IMR-90 (cell line): ENCODE data around the gene S1PR3. TPM values are rescaled to one million over a fixed set of nuclear protein-coding genes. Genes with fewer than 3 reads are reported as not detected.

Experiments
- ATAC-seq: fragments of 200-7000 bp; cut with Tn5 transposase; 2 replicates; pipeline ENCODE4 v1.9.1; 2020; ENCODE audit warnings: low read depth, mild to moderate bottlenecking, moderate library complexity
- BruUV-seq: library from RNA; stranded (reverse); fragments of 400-500 nt; replicated peaks from 2 replicates; lab custom pipeline; 2021; lab: Mats Ljungman, UMichigan
- CTCF ChIA-PET: fragments of 300-600 bp; formaldehyde crosslinking; extraction: SDS; loops from one replicate; lab custom pipeline; 2021; ENCODE audit warnings: antibody characterized with exemption; lab: Yijun Ruan, JAX
- POLR2A ChIA-PET: fragments of 300-600 bp; sonication (Branson Sonifier 250); formaldehyde crosslinking; loops from one replicate; lab custom pipeline; 2022; ENCODE audit warnings: antibody characterized with exemption; ENCODE audit not compliant: unreplicated experiment; lab: Charles Lee
- DNase-seq: peaks from one replicate; pipeline ENCODE4 v3.0.0; 2013
- H2AFZ ChIP-seq: replicated peaks from 2 replicates; pipeline ENCODE3; 2013; ENCODE audit warnings: low read length, mild to moderate bottlenecking; ENCODE audit not compliant: poor library complexity
- H2AK5ac ChIP-seq: 2 replicates; pipeline ENCODE4 v1.6.1; 2013; ENCODE audit warnings: low read depth, low read length, inconsistent platforms
- H2AK9ac ChIP-seq: replicated peaks from 2 replicates; pipeline ENCODE3; 2013; ENCODE audit warnings: mild to moderate bottlenecking, low read depth, low read length, moderate library complexity; ENCODE audit not compliant: poor library complexity
- H2BK120ac ChIP-seq: 2 replicates; pipeline ENCODE4 v1.6.1; 2013; ENCODE audit warnings: low read depth, low read length, inconsistent platforms
- H2BK15ac ChIP-seq: 3 replicates; pipeline ENCODE4 v1.6.1; 2013; ENCODE audit warnings: low read depth, low read length, inconsistent platforms
- H2BK20ac ChIP-seq: 2 replicates; pipeline ENCODE4 v1.6.1; 2013; ENCODE audit warnings: low read depth, mild to moderate bottlenecking, inconsistent platforms, low read length, moderate library complexity
- H2BK5ac ChIP-seq: 2 replicates; pipeline ENCODE4 v1.6.1; 2013; ENCODE audit warnings: mild to moderate bottlenecking, low read depth, low read length, inconsistent platforms; ENCODE audit not compliant: poor library complexity, severe bottlenecking
- H3K14ac ChIP-seq: replicated peaks from 2 replicates; pipeline ENCODE4 v1.6.1; 2013; ENCODE audit warnings: low read depth, low read length, inconsistent platforms
- H3K18ac ChIP-seq: 2 replicates; pipeline ENCODE4 v1.6.1; 2013; ENCODE audit warnings: low read depth, low read length, control low read depth
- H3K23ac ChIP-seq: 2 replicates; pipeline ENCODE4 v1.6.1; 2013; ENCODE audit warnings: low read depth, low read length, inconsistent platforms
- H3K27ac ChIP-seq: 2 replicates; pipeline ENCODE4 v1.5.1; 2013; ENCODE audit warnings: mild to moderate bottlenecking, control low read depth, low read length; ENCODE audit not compliant: insufficient read depth
- H3K27me3 ChIP-seq: 2 replicates; pipeline ENCODE4 v1.6.1; 2013; ENCODE audit warnings: low read length; ENCODE audit not compliant: control insufficient read depth, insufficient read depth
- H3K36me3 ChIP-seq: 2 replicates; pipeline ENCODE4 v1.6.1; 2013; ENCODE audit warnings: low read length, mixed read lengths; ENCODE audit not compliant: control insufficient read depth, insufficient read depth
- H3K4ac ChIP-seq: 2 replicates; pipeline ENCODE4 v1.6.1; 2013; ENCODE audit warnings: low read depth, low read length, inconsistent platforms
- H3K4me1 ChIP-seq: 2 replicates; pipeline ENCODE4 v1.6.1; 2013; ENCODE audit warnings: low read length, mixed read lengths; ENCODE audit not compliant: control insufficient read depth, insufficient read depth
- H3K4me2 ChIP-seq: 2 replicates; pipeline ENCODE4 v1.6.1; 2013; ENCODE audit warnings: low read depth, mild to moderate bottlenecking, control low read depth, low read length, moderate library complexity
- H3K4me3 ChIP-seq: 2 replicates; pipeline ENCODE4 v1.5.1; 2013; ENCODE audit warnings: low read depth, mild to moderate bottlenecking, control low read depth, low read length, moderate library complexity; ENCODE audit not compliant: insufficient read depth
- H3K56ac ChIP-seq: 2 replicates; pipeline ENCODE4 v1.6.1; 2013; ENCODE audit warnings: low read length, inconsistent platforms; ENCODE audit not compliant: insufficient read depth; ENCODE audit errors: extremely low read depth
- H3K79me1 ChIP-seq, 2 experiments: 2 replicates each; pipeline ENCODE4 v1.6.1; 2013; ENCODE audit warnings: low read length in 2 of 2, inconsistent platforms in 1 of 2, low read depth in 1 of 2
- H3K9ac ChIP-seq: 2 replicates; pipeline ENCODE4 v1.6.1; 2013; ENCODE audit warnings: low read depth, low read length, control low read depth
- H3K9me1 ChIP-seq: 2 replicates; pipeline ENCODE4 v1.6.1; 2013; ENCODE audit warnings: low read length, inconsistent platforms; ENCODE audit not compliant: insufficient read depth
- H3K9me3 ChIP-seq: 2 replicates; pipeline ENCODE4 v1.6.1; 2013; ENCODE audit warnings: low read length; ENCODE audit not compliant: control insufficient read depth, insufficient read depth
- H4K20me1 ChIP-seq: 2 replicates; pipeline ENCODE4 v1.6.1; 2013; ENCODE audit warnings: low read length, inconsistent platforms; ENCODE audit not compliant: insufficient read depth
- H4K5ac ChIP-seq: 2 replicates; pipeline ENCODE4 v1.6.1; 2013; ENCODE audit warnings: mild to moderate bottlenecking, low read depth, low read length, control low read depth
- H4K8ac ChIP-seq, 2 experiments: 2 replicates each; pipeline ENCODE4 v1.6.1; 2013; ENCODE audit warnings: low read depth in 2 of 2, low read length in 2 of 2, control low read depth in 1 of 2, inconsistent platforms in 1 of 2
- H4K91ac ChIP-seq: 2 replicates; pipeline ENCODE4 v1.6.1; 2013; ENCODE audit warnings: low read depth, low read length, inconsistent platforms; ENCODE audit not compliant: insufficient read depth
- MAZ ChIP-seq: IDR thresholded peaks from 2 replicates; pipeline ENCODE4 v1.6.1; 2012; ENCODE audit warnings: low read depth, mild to moderate bottlenecking, low read length, improper control_type of control experiment, moderate library complexity, borderline replicate concordance
- RAD21 ChIP-seq: IDR thresholded peaks from 2 replicates; pipeline ENCODE4 v1.6.1; 2012; ENCODE audit warnings: low read length, improper control_type of control experiment
- WGBS, 2 experiments: methylation state at CpG; one replicate each; pipeline versions ENCODE4 v1.1.5 to v1.1.7; 2013; ENCODE audit warnings: missing lambda C conversion rate in 2 of 2; ENCODE audit not compliant: insufficient read length in 1 of 2; ENCODE audit errors: extremely low coverage in 2 of 2; 5-methylcytosine and 5-hydroxymethylcytosine counted together
- dilution Hi-C: fragments of 300-500 bp; cut with HindIII; formaldehyde crosslinking; loops from one replicate; pipeline ENCODE4 v1.14.3; 2018; ENCODE audit warnings: low sequenced_read_pairs; ENCODE audit not compliant: unreplicated experiment
- in situ Hi-C: fragments of 300-500 bp; cut with MboI; formaldehyde crosslinking; loops from 3 replicates; pipeline ENCODE4 v1.14.3; 2019; ENCODE audit warnings: low sequenced_read_pairs, inconsistent platforms, mixed read lengths
- intact Hi-C: fragments of 100-400 bp; cut with micrococcal nuclease; formaldehyde crosslinking; loops from 2 replicates; pipeline ENCODE4 v1.10.0; 2022
- polyA plus RNA-seq, 3 experiments: library from polyadenylated mRNA; depleted of rRNA; stranded (reverse); fragments of >200 nt; gene quantifications; 2 replicates each; pipeline ENCODE4 v1.2.3, GENCODE V29; 2012; ENCODE audit warnings: low replicate concordance in 1 of 3
- total RNA-seq: library from RNA; depleted of rRNA; stranded (reverse); fragments of >200 nt; gene quantifications from 2 replicates; pipeline ENCODE4 v1.2.3, GENCODE V29; 2012

Gene S1PR3
- total and polyA plus RNA-seq, 2 of the 4 experiments (the other 2 are of a cell fraction) = 28.4 to 28.7 TPM

DNA sequence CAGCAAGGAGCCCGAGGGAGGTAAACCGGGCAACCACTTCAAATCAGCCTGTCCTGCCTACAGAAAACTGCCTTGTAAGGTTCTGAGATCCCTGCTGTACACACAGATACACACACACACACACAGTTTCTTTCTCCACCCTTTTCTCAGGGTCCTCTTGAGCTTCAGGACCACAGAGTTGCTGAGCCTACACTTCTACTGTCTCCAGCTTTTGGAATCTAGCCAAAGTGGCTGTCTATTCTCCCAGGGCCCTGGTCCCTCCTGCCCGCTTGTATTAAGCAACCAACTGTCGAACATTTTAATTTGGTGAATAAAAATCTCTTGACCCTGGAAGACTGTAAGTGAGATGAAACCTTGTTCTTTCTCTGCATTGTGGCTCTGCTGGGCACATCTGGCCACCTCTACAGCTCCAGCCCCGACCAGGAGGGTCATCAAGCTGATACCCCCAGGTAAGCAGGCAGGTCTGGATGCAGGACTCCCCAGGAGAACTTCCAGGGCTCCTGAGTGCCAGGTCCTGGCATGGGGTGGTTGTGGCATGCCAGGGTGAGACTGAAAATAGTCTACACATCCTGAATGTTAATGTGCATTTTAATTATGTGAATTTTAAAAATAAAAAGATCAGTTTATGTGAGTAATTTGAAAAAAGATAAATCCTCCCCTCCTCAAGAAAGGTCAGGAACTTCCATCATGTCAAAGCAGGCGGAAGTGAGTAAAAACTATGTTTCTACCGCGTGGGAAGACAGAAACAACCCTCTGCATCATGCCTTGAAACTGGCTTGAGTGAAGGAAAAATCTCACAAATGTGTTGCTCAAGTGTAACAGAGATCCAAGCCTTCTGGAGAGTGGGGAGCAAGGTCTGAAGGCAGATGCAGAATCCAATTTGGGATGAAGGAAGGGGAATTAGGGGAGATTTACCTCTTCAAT is 15.0 kb upstream of the S1PR3 start (continued):
- no peak for TF ChIP-seq MAZ

- Histone ChIP-seq H3K4me1 (no peaks in the 10 kb centered on the region), H3K14ac (no peak overlapping the region), H3K4ac (no peak overlapping the region), H2AFZ (no peak overlapping the region), H3K9me3 (peaks cover 5% of the 10 kb centered on the region; the same call in 1 of the 2 replicates), H2BK120ac (no peak overlapping the region), H3K27ac (no peak overlapping the region), H2BK15ac (no peak overlapping the region), H3K9me1 (peaks cover 11% of the 10 kb centered on the region; the same call in 1 of the 2 replicates), H2BK5ac (no peak overlapping the region), H2BK20ac (no peak overlapping the region), H4K5ac (no peak overlapping the region), H3K4me2 (no peak overlapping the region), H3K79me1 (no peaks in the 10 kb centered on the region), H3K23ac (no peak overlapping the region), H3K9ac (no peak overlapping the region), H3K56ac (no peak overlapping the region), H3K27me3 (peaks cover 10% of the 10 kb centered on the region), H3K4me3 (no peak overlapping the region), H2AK5ac (no peak overlapping the region), H3K36me3 (no peaks in the 10 kb centered on the region), H4K91ac (no peak overlapping the region), H4K20me1 (no peaks in the 10 kb centered on the region; the same call in 1 of the 2 replicates), H2AK9ac (no peak overlapping the region), H4K8ac (no peak overlapping the region), H3K18ac (no peak overlapping the region)
- intact Hi-C loops (no loop called here), dilution Hi-C loops (loop anchor here (25.0 kb wide), 1 partner anchor 340 kb away; no protein-coding TSS in a partner anchor), in situ Hi-C loops (no loop called here)
- no TSS peak for BruUV-seq
- WGBS, 2 experiments = 93% methylated on average over 3 of the region's 5 CpGs; no CpG with 5 or more reads in 1 of the 2 experiments
- ChIA-PET CTCF (no interaction called here), POLR2A (no interaction called here)
- DNase-seq = no peak
- no peak for ATAC-seq
- TF ChIP-seq RAD21 = no peak
Measured at GRCh38 chr9:88976890-88977257, 14.4 kb upstream of the S1PR3 start.
